ENCODE measurements around the gene AGBL4.
A peak's percentile ranks its signal among the peaks of the same experiment; 100 is the strongest.

The AGBL4 gene

DNA sequence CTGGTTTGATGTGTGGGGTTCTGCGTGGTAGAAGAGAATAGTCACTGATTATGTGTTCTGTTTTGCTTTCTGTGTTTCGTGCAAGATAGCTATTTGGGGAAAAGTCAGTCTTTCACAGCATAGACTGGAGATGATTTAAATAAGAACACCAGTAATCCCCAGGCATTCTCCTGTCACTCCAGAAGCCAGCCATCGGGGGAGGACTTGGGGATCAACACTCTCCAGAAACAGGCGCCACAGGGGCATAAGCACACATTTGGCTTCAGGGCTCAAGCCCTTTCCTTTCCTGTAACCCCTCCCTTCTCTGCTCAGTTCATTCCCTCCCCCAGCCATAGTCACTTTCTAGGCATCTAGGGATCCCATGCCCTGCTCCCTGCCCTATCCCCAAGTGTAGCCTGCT, 1149.8 kb downstream of the AGBL4 start:
- DNase-seq = no peak

DNA sequence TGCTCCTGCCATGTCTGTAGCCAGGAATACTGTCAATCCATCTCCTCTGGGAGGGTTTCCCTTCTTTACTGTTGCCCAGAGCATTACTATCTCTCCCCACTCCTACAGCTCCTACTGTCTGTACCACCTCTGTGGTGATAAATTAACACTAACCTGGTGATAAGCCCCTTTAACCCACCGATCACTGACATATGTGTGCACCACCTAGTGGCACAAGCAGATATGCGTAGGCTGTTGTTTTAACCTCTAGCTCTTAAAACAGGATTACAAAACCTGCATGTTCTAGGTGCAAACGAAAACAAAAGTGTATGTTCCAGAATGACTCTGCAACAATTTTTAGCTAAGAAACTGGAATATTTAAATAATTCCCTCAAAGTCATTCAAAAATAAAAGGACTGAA, 1153.2 kb downstream of the AGBL4 start:
- DNase-seq = no peak

DNA sequence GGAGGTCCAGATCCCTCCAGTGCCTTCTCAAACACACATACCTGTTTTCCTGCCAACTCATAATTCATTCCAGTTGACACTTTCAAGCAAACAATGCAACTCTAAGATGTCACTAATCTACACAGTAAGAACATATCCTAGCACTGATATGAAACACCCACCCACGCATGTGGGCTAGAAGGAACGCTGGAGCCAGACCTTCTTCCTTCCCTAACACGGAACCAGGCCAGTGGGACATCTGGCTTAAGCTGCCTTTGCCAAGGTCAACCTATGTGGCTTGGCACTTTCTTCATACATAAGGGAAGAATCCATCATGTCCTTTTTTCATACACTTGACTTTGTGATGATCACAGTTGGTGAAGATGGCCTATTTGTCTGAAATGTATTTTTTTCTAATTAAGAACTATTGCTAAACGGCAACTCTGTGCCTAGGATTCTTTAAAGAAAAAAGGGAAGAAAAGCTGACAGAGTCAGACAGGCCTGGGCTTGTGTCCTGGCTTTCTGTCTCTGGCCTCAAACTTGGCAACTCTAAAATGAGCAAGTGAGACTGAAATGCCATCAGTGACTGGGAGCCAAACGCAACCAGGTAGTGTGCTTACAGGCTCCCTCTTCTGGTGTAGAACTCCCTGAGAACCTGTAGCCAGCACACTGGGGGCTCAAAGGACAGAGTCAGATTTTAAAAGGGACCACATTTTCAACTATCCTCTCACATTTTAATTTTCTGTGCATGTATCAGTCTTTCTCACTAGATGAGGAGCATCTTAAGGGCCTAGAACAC, 1154.4 kb downstream of the AGBL4 start:
- DNase-seq = no peak

DNA sequence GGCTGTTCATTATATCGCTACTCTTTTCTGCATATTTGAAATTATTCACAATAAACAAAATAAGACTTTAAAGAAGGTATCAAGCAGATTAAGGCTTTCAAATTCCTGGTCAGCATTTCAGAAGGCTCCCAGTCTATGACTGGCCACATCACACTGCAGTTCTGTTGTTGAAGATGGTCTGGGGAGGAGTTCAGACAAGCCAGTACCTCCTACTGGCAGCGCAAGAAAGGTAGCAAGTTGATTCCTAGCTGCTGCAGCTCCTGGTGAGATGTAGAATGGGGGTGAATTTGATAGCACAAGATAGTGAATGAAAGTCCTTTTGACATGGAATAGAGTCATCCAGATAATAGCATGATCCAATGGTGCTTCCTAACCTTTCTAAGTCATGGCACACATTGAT, 1158.8 kb downstream of the AGBL4 start:
- DNase-seq = no peak

DNA sequence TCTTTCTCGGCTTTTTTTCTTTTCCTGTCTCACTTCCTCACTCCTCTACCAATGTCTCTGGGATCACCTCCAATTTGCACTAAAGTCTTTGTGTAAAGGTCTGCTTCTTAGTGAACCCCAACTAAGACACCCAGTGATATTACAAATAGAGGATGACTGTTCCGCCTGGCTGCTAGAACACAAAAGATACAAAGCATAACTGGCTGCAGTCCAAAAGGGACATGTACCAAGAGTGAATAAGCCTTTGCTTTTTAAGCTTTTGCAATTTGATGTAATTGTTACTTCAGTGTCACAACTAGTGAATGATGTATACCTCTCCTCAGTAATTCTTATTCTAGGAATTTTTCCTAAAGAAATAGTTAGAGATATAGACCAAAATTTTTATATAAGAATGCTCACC, 1164.3 kb downstream of the AGBL4 start:
- DNase-seq = peak; percentile 41

DNA sequence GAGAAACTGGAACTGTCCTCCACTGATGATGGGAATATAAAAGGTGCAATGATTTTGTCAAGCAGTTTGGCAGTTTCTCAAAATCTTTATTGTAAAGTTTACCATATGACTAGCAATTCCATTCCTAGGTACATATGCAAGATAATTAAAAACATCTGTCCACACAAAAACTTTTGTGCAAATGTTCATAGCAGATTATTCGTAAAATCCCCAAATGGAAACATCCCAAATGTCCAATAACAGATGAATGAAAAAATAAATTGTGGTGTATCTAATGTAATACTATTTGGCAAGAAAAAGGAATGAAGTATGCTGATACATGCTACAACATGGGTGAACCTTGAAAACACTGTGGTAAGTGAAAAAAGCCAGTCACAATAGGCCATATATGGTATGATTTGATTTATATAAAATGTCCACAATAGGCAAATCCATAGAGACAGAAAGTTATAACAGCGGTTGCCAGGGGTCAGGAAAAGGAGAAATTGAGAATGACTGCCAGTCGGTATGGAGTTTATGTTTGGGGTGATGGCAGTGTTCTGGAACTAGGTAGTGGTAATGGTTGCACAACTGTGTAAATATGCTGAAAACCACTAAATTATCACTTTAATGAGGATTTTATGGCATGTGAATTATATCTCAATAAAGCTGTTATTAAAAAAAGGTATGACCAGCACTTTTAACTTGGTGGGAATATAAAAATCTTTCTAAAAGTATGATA, 1165.4 kb downstream of the AGBL4 start:
- no peak for DNase-seq

DNA sequence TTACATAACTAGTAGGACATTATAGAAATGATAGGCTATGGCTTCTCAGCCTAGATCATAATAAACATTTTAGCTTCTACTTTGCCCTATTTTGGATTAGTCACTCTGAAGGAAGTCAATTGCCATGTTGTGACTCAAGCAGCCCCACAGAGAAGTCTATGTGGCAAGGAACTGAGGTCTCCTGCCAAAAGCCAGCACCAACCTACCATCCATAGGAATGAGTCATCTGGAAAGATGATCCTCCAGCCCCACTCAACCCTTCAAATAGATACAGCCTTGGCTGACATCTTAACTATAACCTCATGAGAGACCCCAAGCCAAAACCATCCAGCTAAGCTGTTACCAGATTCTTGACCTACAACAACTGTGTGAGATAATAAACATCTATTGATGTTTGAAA, 1170.7 kb downstream of the AGBL4 start:
- no peak for DNase-seq

DNA sequence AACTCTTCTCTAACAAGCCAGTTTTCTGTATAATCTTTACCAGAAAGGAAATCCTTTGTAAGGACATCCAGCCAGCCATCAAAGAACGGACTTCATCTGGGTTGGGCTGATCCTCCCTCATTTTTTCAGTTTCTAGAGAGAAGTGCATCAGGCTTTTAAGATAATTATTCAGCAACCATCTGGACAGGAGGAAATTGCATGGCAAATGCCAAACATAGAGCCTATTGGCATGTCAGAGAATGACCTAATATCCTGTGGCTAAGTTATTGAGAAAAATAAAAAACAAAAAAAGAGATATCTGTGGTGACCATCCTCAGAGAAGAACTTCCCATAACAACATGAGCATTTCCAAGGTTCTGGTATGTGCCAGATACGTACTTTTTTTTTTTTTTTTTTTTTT, 1172.1 kb downstream of the AGBL4 start:
- DNase-seq = no peak

DNA sequence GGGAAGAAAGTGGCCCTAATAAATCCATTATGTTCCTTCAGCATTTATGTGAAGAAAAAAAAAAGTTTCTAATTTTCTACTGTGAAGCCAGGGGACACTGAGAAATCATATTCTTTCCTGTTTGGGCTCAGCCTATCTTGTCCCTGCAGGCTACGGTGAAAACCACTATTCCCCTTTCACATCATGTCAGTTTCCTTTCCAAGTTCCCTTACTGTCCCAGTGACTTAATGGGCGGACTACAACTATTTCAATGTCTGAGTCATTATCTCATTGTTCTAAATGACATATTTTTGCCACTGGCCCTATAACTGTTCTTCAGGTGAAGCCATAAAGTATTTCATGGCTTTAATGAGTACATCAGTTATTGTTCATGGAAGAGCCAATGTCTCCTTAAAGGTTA, 1175.7 kb downstream of the AGBL4 start:
- DNase-seq = no peak

DNA sequence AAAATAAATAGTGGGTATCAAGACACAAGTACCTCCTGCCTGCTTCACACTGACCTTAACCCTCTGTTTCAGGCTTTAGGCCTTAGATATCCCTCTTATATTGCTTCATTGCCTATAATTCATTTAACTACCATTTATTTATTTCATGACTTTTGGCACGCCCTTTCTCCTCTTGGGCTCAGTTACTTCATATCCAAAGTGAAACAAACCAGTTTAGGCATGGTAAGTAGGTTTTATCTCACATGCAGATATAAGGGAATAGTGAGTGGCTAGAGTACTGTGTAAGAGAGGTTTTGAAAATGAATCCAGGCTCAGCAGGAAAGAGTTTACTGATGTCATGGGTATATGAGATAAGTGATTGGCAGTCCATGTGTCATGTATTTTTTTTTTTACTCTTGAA, 1177.3 kb downstream of the AGBL4 start:
- no peak for DNase-seq

DNA sequence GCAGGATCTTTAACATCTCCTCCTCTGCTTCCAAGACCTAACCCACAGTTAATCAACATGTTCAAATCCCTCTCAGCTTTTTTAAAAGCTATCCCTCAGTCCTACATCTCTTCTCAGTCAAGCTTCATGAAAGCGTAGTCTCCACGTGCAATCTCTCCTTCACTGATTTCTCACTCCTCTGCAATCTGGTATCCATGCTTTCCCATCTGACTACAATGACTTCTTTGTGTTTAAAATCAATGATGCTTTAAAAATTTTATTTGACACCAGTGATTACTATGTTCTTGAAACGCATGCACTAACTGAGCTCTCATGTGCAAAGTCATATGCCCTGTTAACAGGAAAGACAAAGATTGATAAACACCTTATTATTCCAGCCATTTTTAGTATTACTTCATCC, 1179.6 kb downstream of the AGBL4 start:
- no peak for DNase-seq

DNA sequence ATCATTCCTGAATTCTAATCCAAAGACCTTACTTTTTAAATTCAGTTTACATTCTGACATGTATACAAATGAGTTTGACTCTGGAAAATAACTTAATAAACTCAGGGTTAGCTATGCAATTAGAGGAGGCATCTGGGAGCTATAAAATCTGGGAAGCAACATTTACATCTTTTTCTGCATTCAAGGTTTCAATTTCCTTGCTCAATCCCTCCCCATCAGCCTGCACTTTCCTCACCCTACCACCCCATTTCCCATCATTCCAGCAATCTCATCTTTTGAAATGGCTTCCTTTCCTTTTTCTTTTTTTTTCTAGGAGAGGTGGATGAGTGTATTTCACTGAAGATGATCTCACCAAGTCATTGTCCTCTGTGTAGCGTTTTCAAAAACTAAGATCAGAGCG, 1181.8 kb downstream of the AGBL4 start:
- no peak for DNase-seq

DNA sequence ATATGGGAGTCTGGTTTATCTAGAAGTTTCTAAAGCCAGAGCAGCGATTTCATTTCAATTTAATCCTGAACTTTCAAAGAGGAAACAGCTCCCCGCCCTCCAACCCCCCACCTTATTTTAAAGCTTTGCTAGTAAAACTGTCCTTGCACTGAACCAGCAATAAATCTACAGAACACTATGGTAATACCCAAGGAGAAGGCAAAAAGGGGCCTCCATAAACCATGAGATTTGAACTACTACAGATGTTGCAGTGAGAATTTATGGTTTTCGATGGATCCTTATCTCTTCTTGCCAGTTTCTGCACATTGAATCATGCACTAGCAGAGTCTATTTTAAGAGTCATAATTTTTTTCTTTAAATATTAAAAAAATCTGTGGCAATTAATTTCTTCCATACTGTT, 1182.3 kb downstream of the AGBL4 start:
- DNase-seq = no peak

DNA sequence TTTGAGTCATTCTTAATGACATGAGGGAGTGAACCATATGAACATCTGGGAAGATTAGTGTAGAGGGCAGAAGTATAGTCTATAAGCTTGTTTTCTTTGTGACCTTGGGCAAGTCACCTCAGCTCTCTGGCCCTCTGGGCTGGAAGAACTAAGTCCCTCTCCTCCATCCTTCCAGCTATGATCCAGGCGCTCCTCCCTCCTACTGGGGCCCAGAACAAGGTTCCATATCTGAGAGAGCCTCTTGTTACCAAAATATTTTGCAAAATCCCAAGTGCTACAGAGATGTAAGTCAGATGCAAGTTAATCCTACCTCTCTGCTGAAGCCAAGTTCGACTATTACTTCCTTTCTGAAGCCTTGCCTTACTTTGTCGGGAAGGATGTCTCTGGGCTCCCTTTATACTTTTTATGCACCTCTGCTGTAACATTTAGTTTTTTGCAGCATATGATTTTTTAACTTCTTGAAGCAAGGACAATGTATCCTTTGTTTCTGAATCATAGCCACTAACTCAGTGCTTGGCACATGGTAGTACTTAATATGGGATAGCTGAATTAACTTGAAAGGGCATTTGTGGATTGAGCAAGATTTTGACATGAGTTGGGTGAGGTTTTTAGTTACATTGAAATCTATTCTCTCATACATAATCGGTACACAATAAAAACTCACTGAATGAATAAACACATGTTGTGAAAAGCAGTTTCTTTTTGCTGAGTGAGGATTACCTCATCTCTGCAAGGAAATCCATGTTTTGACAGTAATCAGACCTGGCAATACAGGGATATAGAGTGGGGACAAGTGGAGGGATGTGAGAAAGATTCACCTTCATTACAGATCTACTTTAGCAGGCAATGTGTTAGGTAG, 1192.4 kb downstream of the AGBL4 start:
- DNase-seq = no peak

DNA sequence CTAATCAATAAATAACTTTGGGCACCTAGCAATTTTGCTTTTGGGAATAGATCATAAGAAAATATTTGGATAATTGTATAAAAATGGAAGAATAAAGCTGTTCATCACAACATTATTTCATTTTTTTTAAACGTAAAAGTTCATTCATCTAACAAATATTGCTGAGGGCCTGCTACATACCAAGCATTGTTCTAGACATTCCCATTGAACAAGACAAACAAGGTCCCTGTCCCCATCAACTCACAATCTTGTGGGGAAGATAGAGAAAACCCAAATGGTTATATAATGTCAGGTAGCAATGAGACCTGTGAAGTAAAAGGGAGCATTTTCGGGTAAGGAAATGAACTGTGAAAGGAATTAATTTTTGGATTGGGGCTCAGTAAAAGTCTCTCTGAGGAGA, 1193.0 kb downstream of the AGBL4 start:
- DNase-seq = no peak

DNA sequence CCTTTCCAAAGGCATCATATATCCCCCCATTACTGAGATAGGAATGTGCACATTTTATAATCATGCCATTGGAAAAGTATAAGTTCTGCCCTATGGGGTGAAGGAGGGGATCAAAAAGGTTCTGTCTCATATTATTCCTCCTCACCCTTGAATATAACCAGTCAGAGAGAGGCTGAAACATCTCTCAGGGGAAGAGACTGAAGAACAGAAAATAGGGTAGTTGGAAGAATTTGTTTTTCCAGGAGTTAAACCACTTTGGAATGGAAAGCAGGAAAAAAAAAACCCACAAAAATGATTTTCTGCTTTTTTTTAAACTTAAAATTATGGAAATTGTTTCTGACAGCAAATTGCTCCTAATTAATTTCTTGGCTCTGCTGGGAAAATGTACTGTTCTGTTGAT, 1194.3 kb downstream of the AGBL4 start:
- no peak for DNase-seq

DNA sequence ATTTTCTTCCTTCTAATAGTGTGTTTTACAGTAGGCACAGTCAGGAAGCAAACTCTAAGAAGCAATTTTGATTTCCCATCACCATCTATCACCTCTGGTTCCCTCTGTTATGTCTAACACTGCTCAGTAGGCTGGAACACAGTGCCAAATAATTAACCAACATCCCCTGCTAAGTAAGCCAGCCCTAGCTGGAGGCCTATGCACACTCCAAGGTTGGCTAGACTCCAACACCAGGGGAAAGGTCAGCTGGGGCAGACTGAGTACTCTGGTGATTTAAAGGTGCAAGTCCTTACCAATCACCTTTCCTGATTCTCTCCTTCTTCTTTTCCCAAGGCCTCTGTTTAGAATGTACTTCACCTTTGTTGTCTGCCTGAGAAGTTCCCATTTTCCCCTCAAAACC, 1200.6 kb downstream of the AGBL4 start:
- DNase-seq = no peak

DNA sequence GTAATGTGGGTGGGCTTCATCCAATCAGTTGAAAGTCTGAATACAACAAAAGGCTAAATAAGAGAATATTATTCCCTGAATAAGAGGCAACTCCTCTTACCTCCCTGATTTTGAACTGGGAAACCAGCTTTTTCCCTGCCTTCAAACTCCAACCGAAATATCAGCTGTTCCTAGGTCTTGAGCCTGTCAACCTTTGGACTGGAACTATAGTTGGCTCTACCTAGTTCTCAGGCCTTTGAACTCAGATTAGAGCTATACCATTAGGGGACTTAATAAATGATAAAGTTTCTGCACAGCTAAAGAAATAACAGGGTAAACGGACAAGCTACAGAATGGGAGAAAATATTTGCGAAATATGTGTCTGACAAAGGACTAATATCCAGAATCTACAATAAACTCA, 1203.3 kb downstream of the AGBL4 start:
- DNase-seq = no peak

DNA sequence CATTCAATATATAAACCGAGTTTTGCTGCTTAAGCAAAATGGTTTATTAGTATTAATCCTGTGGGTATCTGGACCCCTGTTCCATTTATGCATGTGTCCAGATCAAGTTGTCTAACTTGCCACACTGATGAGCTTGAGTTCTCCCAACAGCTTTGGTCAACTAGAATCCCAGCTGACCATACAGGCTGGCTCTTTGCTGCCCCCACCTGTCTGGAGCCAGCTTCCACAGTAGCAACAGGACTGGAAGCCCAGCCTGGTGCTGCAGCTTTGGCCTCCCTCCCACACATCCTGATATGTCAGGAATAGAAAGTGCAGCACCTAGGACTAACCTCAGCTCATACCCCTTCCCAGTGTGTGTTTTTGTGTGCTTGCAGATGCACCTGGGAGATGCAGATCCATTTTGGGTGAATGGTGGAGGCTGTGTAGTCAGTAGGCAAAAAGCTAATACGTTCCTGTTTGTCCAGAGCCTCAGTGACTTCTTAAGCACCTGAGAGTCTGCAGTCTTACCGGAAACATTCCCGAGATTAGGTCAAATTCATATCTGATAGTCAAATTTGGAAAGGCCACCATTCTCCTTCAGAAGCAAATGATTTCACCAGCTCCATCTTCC, 1206.1 kb downstream of the AGBL4 start:
- peak; percentile 24 for DNase-seq

DNA sequence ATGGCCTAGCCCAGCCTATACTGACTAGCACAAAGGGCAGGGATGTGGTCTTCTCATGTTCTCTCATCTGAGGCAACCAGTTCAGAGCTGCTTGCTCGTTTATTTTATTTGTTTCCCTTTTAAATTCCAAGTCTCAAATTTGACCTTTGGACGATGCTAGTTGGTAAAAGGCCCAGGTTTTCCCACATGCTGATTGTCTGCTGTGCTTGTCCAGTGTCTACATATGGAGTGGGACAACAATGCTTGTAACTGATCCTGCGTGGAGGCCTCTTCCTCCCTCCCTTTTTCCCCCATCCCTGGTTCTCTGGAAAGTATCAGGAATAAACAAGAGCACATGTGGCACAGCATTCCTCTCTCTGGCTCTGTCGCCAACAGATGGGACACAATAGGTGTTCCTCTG, 1213.0 kb downstream of the AGBL4 start:
- no peak for DNase-seq

DNA sequence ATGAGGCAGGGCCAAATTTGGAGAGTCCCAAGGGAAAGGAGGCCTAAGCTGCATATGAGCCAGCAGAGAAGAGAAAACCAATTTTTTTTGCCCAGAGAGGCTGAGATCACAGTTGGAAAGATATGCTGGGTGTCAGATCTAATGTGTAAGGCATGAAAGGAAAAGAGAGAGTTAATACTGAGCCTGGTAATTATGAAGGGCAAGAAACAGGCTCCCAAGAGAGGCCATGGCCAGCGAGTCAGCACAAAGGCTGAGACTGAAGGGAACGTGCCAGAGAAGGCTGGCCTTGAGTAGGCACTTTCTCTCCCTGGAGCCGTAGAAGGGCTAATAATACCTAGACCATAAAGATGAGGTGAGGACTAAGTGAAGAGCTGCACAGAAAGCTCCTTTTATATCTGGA, 1215.3 kb downstream of the AGBL4 start:
- no peak for DNase-seq

DNA sequence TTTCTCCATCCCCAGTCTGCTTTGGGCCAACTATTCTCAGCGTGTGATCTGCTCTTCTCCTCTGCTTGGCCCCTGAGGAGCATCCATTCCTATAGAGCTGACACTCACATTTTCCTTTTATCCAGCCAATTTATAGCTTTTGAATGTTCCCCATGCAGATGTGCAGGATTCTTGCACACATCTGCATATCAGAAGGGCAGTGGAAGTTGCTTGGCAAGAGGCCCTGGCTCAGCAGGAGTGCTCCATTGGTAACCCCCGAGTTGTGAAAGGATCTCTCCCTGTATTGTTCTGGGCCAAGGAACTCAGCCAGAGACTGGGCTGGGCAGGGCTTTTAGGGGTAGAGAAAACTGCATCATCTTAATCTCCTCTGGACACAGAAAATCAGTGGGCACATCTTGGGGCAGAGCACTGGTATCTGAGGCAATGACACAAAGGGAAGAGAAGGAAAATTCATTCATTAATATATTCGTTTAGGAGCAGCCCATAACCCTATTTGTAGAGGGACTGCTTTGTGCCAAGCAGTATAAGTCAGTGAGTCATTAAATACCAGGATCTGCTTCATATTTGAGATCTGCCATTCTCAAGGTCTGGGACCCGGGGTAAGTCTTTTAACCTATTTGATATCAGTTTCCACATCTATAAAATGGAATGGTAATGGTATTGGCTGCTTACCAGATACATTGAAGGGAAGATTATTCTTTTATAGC, 1216.0 kb downstream of the AGBL4 start:
- no peak for DNase-seq

DNA sequence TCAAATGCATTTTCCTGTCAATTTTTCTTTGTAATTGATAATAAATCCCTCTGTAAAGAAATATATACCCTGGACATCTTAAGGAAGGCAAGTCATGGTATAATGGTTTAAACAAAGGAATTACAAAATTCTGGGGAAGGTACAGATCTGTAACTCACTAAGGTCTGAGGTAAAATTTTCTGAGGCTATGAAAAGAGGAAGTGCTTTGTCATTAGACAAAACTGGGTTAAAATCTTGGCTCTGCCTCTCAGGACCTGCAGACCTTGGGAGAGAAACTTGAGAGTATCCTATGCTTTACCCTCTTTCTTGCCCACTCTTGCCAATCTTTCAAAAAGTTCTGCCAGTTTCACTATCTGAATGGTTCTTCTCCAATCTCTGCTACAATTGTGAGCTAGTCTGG, 1220.3 kb downstream of the AGBL4 start:
- DNase-seq = no peak
